Cardiac fibroblast (primary cell): ENCODE measurements around the gene JMJD1C.
"Not testable (repeated sequence)": the region's sequence is repeated elsewhere in the genome, so short reads cannot be mapped to it uniquely, and the experiment has no call there.

Experiments used
- DNase-seq, 2 donors: peaks; one replicate each; pipeline versions ENCODE4 v3.0.0 to v3.0.0-alpha.2; 2010; ENCODE audit warnings: low read depth in 2 of 2
- H3K4me3 ChIP-seq, 2 donors: replicated peaks in 1 of 2; 1 replicate in 1 of 2; 2 replicates in 1 of 2; pipeline ENCODE4 v1.5.1; 2011; ENCODE audit warnings: low read depth in 2 of 2, low read length in 2 of 2, mild to moderate bottlenecking in 2 of 2, moderate library complexity in 1 of 2
- TF ChIP-seq, protein P1 (sequence below): IDR thresholded peaks from one replicate; pipeline ENCODE4 v1.5.1; 2011; ENCODE audit warnings: low read depth, mild to moderate bottlenecking, low read length, inconsistent platforms

JMJD1C gene

DNA sequence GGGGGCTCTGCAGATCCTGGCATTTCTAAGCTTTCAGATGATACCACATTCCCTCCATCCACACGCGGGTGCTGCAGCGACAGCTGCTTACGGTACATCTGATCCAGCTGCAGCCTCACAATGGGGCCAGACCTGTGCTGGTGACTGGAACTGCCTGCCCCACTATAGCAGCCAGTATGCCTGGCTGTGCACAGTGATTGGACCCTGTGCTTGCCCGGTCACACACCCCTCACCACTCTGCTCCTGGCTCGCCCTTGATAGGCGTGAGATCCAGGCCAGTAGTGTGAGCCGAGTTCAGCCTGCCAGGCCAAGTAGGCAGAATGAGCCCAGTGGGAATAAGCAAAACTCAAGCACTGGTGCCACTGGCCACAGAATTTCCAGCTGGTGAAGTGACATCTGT, 167.8 kb downstream of the JMJD1C start:
- DNase-seq: no peak
- TF ChIP-seq, protein P1, sequence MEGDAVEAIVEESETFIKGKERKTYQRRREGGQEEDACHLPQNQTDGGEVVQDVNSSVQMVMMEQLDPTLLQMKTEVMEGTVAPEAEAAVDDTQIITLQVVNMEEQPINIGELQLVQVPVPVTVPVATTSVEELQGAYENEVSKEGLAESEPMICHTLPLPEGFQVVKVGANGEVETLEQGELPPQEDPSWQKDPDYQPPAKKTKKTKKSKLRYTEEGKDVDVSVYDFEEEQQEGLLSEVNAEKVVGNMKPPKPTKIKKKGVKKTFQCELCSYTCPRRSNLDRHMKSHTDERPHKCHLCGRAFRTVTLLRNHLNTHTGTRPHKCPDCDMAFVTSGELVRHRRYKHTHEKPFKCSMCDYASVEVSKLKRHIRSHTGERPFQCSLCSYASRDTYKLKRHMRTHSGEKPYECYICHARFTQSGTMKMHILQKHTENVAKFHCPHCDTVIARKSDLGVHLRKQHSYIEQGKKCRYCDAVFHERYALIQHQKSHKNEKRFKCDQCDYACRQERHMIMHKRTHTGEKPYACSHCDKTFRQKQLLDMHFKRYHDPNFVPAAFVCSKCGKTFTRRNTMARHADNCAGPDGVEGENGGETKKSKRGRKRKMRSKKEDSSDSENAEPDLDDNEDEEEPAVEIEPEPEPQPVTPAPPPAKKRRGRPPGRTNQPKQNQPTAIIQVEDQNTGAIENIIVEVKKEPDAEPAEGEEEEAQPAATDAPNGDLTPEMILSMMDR: no peak
- H3K4me3 ChIP-seq: no peak overlapping the region

DNA sequence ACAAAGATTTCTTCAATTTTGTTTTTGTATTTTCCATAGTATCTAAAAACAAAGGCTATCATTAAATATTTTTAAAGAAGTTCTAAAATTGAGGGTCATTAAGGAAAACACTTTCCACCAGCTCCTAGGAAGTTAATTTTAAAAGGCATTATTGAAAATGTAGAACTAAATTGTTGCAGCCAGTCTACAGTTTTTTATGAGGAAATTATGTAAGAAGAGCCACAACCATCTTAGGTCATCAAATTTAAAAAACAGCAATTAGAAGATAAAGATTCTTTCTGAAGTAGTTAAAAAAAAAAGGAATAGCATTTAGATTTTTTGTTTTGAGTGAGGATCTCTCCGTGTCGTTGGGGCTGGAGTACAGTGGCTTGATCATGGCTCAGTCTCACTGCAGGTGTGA, 171.0 kb downstream of the JMJD1C start:
- DNase-seq: no peak
- no peak overlapping the region for H3K4me3 ChIP-seq
- TF ChIP-seq, protein P1: no peak

- DNase-seq, H3K4me3 ChIP-seq: not testable (repeated sequence)
Observed at GRCh38 chr10:63292847-63293246, 172.9 kb downstream of the JMJD1C start.

DNA sequence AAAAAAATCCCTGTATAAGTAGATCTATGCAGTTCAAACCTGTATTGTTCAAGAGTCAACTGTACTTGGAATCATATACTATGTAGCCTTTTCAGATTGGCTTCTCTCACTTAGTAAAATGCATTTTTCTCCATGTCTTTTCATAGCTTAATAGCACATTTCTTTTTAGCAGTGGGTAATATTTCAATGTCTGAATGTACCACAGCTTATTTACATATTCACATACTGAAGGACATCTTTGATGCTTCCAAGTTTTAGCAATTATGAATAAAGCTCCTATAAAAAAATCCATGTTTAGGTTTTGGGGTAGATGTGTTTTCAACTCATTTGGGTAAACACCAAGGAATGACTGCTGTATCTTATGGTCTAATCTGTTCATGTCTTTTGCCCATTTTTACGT, 177.6 kb downstream of the JMJD1C start:
- no peak for DNase-seq
- no peak overlapping the region for H3K4me3 ChIP-seq
- TF ChIP-seq, protein P1: no peak

GRCh38 chr10:63286754-63287264, 179.0 kb downstream of the JMJD1C start:
- TF ChIP-seq, protein P1: no peak
- no peak overlapping the region for H3K4me3 ChIP-seq
- no peak for DNase-seq

GRCh38 chr10:63286340-63286739, 179.4 kb downstream of the JMJD1C start:
- H3K4me3 ChIP-seq: no peak overlapping the region
- peak in 1 of 2 donors; percentile 18 for DNase-seq
- TF ChIP-seq, protein P1: no peak

DNA sequence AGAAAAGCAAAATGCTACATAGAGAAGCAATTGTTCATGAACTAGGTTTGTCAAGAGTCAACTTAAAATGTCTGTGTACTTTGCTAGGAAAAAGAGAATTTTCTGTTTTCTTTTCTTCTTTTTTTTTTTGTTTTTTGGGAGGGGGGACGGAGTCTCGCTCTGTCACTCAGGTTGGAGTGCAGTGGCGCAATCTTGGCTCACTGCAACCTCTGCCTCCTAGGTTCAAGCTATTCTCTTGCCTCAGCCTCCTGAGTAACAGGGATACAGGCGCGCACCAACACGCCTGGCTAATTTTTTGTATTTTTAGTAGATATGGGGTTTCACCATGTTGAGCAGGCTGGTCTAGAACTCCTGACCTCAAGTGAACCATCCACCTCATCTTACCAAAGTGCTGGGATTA, 181.9 kb downstream of the JMJD1C start:
- not testable (repeated sequence) for DNase-seq, H3K4me3 ChIP-seq

DNA sequence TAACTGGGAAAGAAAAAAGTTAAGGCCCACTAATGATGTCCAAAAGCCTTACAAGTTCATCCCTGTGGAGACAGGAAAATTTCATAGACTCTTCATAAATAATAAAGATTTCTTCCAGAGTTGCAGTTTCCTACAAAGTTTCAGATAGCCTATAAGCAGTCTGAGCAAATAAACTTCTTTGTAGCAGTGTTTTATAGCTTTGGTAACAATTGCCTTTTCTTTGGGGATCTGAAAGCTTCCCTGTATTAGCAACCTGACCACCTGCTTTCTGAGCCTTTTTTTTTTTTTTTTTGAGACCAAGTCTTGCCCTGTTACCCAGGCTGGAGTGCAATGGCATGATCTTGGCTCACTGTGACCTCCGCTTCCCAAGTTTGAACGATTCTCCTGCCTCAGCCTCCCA, 182.7 kb downstream of the JMJD1C start:
- DNase-seq: no peak
- H3K4me3 ChIP-seq: no peak overlapping the region
- TF ChIP-seq, protein P1: no peak
